Measurements from ENCODE around the gene PWP1. TPM values are rescaled to one million over a fixed set of nuclear protein-coding genes. Genes with fewer than 3 reads are reported as not detected.
"Not testable (repeated sequence)": the region's sequence is repeated elsewhere in the genome, so short reads cannot be mapped to it uniquely, and the experiment has no call there.

PWP1 gene
- total RNA-seq, 1 experiment from 2014 or later = 49.7 TPM

GRCh38 chr12:107727742-107728141 is 42.1 kb downstream of the PWP1 start:
- H3K18ac ChIP-seq (ENCODE audit: insufficient read length, low read depth, low read length); H3K27ac ChIP-seq (ENCODE audit: insufficient read length, low read depth, low read length); H3K4me3 Mint-ChIP-seq; H3K9me3 ChIP-seq (ENCODE audit: control insufficient read depth, low read depth, low read length); H2BK5ac ChIP-seq (ENCODE audit: insufficient read length, low read length); H3T11ph ChIP-seq (ENCODE audit: low read length); H3K4ac ChIP-seq (ENCODE audit: low read depth, low read length); H2BK12ac ChIP-seq (ENCODE audit: insufficient read length, low read depth, low read length); H3K56ac ChIP-seq (ENCODE audit: insufficient read length, low read depth, low read length); H3K27ac Mint-ChIP-seq; H3K23me2 ChIP-seq (ENCODE audit: insufficient read length, low read depth, low read length, poor library complexity, severe bottlenecking); H3K4me1 Mint-ChIP-seq; H3K4me2 ChIP-seq (ENCODE audit: insufficient read depth, insufficient read length, low read length); H3K9ac ChIP-seq (ENCODE audit: extremely low read depth, insufficient read length, low read length); H3K79me1 ChIP-seq (ENCODE audit: insufficient read depth, low read depth, low read length, poor library complexity, severe bottlenecking); H3K27me3 Mint-ChIP-seq (ENCODE audit: low read depth); H3K23ac ChIP-seq (ENCODE audit: insufficient read length, low read depth, low read length); H3K14ac ChIP-seq (ENCODE audit: insufficient read depth, low read length); H4K5ac ChIP-seq (ENCODE audit: insufficient read length, low read depth, low read length); H2BK20ac ChIP-seq (ENCODE audit: low read depth, low read length, poor library complexity, severe bottlenecking); H4K8ac ChIP-seq (replicated peaks; ENCODE audit: insufficient read length, low read depth, low read length); H4K91ac ChIP-seq (ENCODE audit: insufficient read length, low read depth, low read length); H2BK120ac ChIP-seq (ENCODE audit: low read depth, low read length, poor library complexity, severe bottlenecking); DNase-seq; H3K27me3 ChIP-seq (ENCODE audit: insufficient read depth, low read length); H4K20me1 ChIP-seq (ENCODE audit: control insufficient read depth, insufficient read depth, insufficient read length); H2AFZ ChIP-seq (ENCODE audit: low read length); H3K79me2 ChIP-seq (ENCODE audit: insufficient read depth, low read length); H2BK15ac ChIP-seq (ENCODE audit: low read depth, low read length); H2AK5ac ChIP-seq (ENCODE audit: insufficient read length, low read length); H3K4me1 ChIP-seq (ENCODE audit: insufficient read depth, low read length): not testable (repeated sequence)
- Mint-ChIP-seq H3K9me3 (peaks cover 0 to 10% of the 10 kb centered on the region in 2 experiments; a peak in 4 of 5 replicates), H3K36me3 (ENCODE audit: insufficient read depth in 1 of 3, low read depth in 3 of 3) (peaks cover 6 to 15% (median 6%) of the 10 kb centered on the region in 3 experiments; a peak in 6 of 7 replicates)
- WGBS (ENCODE audit: extremely low coverage, insufficient read length, low lambda C conversion rate) = no CpG with 5 or more reads among the region's 1 CpG
